ENCODE results near the gene PNPLA6. TPM values are rescaled to one million over a fixed set of nuclear protein-coding genes. Genes with fewer than 3 reads are reported as not detected.

The PNPLA6 gene
- total and polyA plus RNA-seq, 2 of the 4 experiments (the other 2 are of a cell fraction), result 17.9 to 52.7 TPM

DNA sequence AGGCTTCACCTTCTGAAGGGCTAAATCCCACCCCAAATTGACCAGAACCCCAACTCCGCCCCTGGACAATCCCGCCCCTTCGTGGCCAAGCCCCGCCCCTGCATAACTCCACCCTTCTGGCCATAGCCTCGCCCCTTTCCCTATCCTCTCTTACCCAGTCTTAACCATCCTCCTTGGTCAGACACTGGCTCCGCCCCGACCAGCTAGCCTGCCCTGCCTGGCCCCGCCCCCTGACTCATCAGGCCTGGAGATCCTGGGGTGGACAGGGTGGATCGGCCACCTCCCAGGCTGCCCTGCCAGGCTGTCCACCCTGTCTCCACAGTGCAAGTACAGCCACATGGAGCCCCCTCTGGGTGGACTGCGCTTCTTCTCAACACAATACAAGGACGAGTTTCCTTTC lies 27.6 kb upstream of the PNPLA6 start:
- dilution Hi-C loops (cut with HindIII; ENCODE audit: low sequenced_read_pairs, unreplicated experiment) (no loop called here), in situ Hi-C loops (cut with MboI; ENCODE audit: low sequenced_read_pairs) (no loop called here), intact Hi-C loops (cut with micrococcal nuclease) (no loop called here)
- Histone ChIP-seq H2BK20ac (ENCODE audit: low read depth, low read length) (no peak overlapping the region), H4K20me1 (ENCODE audit: insufficient read depth, low read length) (no peaks in the 10 kb centered on the region), H3K4me2 (ENCODE audit: low read depth, low read length) (no peak overlapping the region), H4K5ac (ENCODE audit: low read depth, low read length) (0 out of 2 replicates have a peak overlapping the region, but pooled peaks have one; percentile 49), H2AK9ac (replicated peaks; ENCODE audit: low read depth, low read length, poor library complexity) (peak overlapping the region; percentile 81), H3K4ac (ENCODE audit: low read depth, low read length) (no peak overlapping the region), H2AFZ (replicated peaks; ENCODE audit: low read length, poor library complexity) (peak overlapping the region; percentile 82), H3K9me1 (ENCODE audit: insufficient read depth, low read length) (no peaks in the 10 kb centered on the region), H3K27ac (ENCODE audit: insufficient read depth, low read length) (no peak overlapping the region), H3K23ac (ENCODE audit: low read depth, low read length) (no peak overlapping the region), H3K18ac (ENCODE audit: low read depth, low read length) (no peak overlapping the region), H3K9me3 (ENCODE audit: control insufficient read depth, insufficient read depth, low read length) (no peaks in the 10 kb centered on the region), H4K91ac (ENCODE audit: insufficient read depth, low read depth, low read length) (no peak overlapping the region), H3K4me1 (ENCODE audit: control insufficient read depth, insufficient read depth, low read length) (peaks cover 3% of the 10 kb centered on the region; the same call in 1 of the 2 replicates), H3K36me3 (ENCODE audit: control insufficient read depth, insufficient read depth, low read length) (no peaks in the 10 kb centered on the region), H3K4me3 (ENCODE audit: insufficient read depth, low read depth, low read length) (no peak overlapping the region), H4K8ac (ENCODE audit: low read depth in 2 of 2, low read length in 2 of 2) (peak overlapping the region in 1 of 2 experiments; percentile 62; a peak in 2 of 4 replicates), H3K79me1 (ENCODE audit: low read depth in 1 of 2, low read length in 2 of 2) (no peaks in the 10 kb centered on the region), H2BK5ac (ENCODE audit: low read depth, low read length, poor library complexity, severe bottlenecking) (no peak overlapping the region), H2BK15ac (ENCODE audit: low read depth, low read length) (no peak overlapping the region), H3K27me3 (ENCODE audit: control insufficient read depth, insufficient read depth, low read length) (peaks cover 10% of the 10 kb centered on the region), H3K9ac (ENCODE audit: low read depth, low read length) (no peak overlapping the region), H3K14ac (replicated peaks; ENCODE audit: low read depth, low read length) (no peak overlapping the region), H2BK120ac (ENCODE audit: low read depth, low read length) (no peak overlapping the region), H3K56ac (ENCODE audit: extremely low read depth, insufficient read depth, low read length) (no peak overlapping the region), H2AK5ac (ENCODE audit: low read depth, low read length) (no peak overlapping the region)
- ChIA-PET POLR2A (ENCODE audit: unreplicated experiment) (no interaction called here), CTCF (no interaction called here)
- no TSS peak for BruUV-seq (replicated peaks)
- DNase-seq, result peak; percentile 80
- 41% methylated on average over 4 of the region's 11 CpGs; no CpG with 5 or more reads in 1 of the 2 experiments for WGBS, 2 experiments (ENCODE audit: extremely low coverage in 2 of 2, insufficient read length in 1 of 2)
- no peak for TF ChIP-seq MXI1 (IDR thresholded peaks at IDR 0.05; ENCODE audit: borderline replicate concordance, low read depth, low read length)
- TF ChIP-seq RAD21 (IDR thresholded peaks at IDR 0.05; ENCODE audit: low read length), result no peak
- no peak for TF ChIP-seq ELK1 (IDR thresholded peaks at IDR 0.05; ENCODE audit: borderline replicate concordance, low read depth, low read length)
- ATAC-seq (ENCODE audit: low read depth), result peak; percentile 96
